ENCODE data around the gene TEKTIP1.

TEKTIP1 gene

DNA sequence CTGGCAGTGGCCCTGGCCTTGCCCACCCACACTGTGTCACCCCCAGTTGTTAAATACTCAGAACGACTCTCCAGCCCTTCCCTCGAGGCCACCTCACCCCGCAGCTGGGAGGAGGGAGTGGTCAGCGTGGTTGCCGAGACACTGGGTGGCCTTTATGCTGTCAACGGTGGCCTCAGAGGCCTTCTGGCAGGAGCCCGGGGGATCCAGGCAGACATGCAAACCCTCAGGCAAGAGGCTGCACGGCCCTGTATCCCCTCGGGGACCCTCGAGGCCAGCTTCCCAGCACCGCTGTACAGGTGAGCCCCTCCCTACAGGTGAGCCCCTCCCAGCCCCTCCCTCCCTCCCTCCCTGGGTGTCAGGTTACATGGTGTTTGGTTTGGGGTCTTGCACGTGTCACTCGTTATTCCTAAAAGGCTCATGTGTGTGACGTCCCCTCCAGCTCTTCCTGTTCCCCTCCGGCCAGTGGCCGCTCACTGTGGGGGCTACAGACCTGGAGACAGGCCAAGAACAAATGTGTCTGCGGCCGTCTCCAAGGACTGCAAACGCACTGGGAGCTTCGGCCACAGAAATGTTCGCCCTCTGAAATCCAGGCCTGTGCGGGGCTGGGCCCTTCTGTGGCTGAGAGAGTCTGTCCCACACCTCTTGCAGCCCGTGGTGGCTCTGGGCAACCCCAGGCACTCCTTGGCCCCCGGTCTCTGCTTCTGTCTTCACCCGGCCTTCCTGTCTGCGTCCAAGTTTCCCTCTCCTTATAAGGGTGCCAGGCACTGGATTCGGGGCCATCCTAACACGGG is at the start of gene TEKTIP1:
TEKTIP1 (plus strand) TSS at position 210 of the 791 bp plus-strand sequence; CDS start at position 214, 4 bp downstream.
- no peak for DNase-seq

DNA sequence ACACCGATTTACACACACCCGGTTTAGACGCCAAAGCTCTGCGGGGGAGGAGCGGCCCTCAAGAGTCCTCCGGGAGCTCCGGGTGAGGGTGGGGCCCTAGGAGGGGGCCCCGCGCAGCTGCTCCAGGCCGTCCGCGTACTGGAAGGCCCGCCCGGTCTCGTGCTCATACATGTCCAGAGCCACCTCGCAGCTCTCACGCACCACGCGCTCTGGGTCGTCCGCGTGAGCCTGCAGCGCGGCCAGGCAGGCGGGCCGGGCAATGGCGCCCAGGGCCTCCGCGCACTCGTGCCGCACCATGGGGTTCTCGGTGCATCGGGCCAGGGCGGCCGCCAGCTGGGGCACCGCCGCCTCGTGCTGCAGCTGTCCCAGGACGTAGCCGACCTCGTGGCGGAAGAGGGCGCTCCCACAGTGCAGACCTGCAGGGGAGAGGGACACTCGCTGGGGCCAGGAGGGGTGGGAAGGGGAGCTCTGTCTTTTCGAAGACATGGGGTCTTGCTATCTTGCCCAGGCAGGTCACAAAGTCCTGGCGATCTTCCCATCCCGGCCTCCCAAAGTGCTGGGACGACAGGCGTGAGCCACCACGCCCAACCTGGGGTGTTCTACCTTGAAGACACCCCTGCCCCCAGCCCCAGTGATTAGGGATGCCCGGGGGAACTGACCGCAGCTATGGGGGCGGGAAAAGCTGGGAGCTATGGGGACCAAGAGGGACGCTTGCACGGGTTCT is 47.4 kb upstream of the TEKTIP1 start:
- DNase-seq, result no peak

DNA sequence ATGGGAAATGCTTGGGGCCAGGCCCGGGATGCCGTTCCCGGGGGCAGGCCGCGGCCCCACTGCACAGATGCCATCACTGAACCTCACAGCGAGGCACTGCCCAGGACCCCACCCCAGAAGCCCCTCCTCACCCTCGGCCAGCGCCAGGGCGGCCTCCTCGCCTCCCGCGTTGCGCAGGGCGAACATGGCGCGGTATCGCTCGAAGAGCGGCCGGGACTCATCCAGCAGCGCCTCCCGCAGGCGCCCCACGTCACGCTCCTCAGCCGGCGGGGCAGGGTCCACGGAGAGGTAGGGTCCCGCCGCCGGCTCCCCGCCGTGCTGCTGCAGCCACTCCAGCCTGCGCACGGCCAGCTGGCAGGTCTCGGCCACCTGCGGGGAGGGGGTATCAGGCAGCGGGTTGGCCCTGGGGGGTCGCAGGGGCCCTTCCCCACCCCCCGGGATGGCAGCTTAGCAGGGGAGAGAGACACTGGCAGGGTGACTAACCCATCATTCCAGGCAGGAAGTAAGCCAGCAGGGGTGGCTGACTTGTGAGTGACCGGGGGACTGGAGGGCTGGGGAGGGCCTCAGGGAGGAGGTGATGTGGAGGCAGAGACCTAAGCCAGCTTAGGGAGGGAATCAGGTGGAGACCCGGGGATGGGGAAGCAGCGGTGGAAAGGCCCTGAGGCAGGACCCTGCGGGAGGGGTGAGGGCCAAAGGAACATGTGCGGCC is 46.7 kb upstream of the TEKTIP1 start:
- DNase-seq, result no peak

DNA sequence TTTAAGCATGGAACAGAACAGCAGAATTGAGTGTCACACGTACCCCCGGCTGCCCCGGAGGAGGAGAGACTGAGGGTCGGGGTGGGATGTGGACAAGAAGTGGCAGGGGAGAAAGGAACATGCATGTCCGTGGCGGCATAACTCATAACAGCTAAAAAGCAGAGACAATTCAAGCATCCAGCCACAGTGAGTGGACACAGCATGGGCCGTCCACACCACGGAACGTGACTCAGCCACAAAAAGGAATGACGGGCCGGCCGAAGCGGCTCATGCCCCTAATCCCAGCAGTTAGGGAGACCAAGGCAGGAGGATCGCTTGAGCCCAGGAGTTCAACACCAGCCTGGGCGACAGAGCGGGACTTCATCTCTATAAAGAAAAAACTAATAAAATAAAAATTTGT is 46.1 kb upstream of the TEKTIP1 start:
- DNase-seq, result no peak

DNA sequence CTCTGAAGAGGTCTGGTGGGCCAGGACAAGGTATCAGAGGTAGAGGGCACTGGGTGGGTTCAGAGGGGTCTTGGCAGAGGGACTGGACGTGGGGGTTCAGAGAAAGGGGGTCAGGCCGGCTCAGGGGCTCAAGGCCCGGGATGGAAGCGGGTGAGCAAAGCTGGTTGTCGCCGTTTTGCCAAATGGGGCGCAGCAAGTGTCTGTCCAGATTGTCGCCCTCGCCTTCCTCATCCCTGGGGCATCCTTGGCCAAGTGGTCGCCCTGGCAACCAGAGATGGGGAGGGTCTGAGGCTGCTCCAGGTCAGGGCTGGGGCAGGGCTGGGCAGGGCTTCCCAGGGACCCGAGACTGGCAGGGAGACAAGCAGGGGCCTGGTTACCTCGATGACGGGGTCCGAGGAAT is 45.3 kb upstream of the TEKTIP1 start:
- no peak for DNase-seq

DNA sequence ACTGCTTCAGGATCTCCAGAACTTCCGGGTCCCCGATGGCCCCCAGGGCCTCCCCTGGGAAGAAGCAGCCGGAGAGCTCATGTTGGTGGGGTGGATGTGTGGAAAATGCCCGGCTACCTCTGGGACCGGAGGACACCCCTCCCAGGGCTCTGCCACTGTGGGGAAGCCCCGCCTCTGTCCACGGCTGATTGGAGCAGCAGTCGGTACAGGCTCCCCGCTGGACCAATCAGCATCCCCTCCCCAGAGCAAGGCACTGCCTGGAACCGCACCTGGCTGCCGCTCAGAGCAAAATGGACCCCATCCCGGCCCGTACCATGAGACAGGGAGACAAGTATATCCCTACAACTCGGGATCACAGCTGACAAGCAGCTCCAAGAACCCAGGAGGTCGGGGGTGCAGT is 44.9 kb upstream of the TEKTIP1 start:
- DNase-seq, result peak; percentile 12

DNA sequence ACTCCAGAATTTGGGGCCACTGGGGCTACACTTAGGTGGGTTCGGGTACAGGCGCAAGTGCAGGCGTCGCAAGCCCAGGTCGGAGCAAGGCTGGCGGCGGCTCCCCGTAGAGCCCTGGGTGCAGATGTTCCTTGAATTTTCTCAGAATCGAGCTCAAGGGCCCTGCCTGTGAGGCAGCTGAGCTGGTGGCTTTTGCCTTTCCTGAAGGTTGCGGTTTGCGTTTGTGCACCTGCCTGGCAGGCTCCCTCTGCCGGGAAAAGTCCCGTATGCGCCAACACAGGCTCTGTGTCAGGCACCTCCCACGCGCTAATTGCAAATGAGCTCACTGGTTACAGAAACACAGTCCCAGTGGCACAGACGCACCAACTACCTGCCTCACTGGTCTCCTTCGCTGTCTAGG is 44.4 kb upstream of the TEKTIP1 start:
- DNase-seq, result peak; percentile 35

DNA sequence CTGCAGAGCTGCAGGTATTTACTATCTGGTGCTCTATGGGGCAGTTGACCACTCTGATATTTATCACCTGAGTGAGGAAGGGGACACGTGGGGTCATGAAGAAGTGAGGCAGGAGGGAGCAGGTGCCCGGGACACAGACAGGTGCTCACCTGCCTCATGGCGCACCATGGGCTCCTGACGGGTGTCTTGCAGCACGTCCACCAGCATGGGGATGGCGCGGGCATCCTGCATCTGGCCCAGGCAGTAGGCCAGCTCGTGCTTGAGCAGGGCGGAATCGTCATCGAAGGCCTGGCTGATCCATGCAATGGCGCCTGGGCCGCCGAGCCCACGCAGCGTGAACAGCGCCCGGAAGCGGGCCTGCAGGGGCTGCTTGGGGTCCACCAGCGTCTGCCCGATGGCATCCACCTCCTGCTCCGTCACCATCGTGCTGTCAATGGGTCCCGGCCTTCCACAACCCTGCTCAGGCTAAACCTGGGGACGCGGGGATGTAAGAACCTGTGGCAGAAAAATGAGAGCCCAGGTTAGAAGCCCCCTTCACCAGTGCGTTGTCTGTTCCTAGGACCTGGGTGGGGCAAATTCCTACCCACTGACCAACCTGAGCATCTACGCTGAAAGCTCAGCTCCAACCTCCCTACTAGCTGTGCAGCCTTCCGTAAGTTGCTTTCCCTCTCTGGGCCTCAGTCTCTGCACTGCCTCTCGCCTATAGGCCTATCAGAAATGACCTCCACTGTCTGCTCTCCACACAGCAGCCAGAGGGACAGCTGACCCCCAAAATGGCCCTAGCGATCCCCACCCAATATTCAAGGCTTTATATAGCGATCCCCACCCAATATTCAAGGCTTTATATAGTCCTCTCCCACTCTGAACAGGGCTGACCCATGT is 42.3 kb upstream of the TEKTIP1 start:
- no peak for DNase-seq

DNA sequence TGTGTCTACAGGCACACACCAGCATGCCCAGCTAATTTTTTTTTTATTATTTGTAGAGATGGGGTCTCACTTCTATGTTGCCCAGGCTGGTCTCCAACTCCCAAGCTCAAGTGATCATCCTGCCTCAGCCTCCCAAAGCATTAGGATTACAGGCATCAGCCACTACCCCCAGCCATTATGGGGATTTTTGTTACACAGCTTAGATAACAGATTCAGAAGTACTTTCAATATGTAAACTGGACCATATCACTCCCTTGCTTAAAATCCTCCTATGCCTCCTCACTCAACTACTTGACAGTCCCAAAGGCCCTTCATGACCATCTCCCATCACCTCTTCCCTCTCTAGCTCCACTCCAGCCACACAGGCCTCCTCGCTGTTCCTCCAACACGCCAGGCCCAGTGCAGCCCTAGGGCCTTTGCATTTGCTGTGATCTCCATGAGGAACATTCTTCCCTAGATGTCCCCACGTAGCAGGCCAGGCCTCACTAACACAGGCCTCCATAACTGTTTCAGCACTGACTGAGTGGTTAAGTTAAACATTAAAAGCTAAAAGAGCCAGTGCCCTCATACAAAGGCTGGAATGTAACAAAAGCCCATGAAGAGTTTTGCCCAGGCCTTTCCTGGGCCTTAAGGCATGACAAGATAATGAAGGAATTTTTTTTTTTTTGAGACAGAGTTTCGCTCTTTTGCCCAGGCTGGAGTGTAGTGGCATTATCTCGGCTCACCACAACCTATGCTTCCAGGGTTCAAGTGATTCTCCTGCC is 41.0 kb upstream of the TEKTIP1 start:
- DNase-seq, result no peak

DNA sequence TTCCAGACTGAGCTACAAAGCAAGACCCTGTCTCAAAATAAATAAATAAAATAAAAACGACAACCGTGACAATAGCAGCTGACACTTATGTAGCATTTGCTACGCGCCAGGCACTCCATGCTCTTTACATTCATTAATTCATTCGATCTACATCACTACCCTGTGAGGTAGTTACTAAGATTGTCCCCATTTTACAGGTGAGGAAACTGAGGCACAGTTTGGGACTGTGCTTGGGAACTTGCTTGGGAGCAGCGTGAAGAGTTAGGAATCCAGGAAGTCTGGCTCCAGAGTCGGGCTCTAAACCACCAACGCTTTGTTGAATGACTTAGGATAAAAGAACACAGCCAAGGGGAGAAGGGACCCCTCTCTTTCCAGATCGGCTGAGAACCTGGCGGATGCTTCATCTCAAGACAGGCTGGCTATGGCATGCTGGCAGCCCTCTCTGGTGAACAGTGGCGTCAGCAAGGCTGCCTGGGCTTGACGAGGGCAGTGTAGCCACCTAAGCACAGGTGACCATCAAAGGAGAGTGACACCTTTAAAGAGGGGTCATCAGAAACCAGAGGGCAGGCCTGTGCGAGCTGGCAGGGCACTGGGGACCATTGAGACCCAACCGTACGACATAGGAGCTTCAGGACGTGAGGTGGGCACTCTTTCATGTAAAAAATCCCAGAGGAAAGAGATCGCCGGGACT is 39.1 kb upstream of the TEKTIP1 start:
- DNase-seq, result no peak

DNA sequence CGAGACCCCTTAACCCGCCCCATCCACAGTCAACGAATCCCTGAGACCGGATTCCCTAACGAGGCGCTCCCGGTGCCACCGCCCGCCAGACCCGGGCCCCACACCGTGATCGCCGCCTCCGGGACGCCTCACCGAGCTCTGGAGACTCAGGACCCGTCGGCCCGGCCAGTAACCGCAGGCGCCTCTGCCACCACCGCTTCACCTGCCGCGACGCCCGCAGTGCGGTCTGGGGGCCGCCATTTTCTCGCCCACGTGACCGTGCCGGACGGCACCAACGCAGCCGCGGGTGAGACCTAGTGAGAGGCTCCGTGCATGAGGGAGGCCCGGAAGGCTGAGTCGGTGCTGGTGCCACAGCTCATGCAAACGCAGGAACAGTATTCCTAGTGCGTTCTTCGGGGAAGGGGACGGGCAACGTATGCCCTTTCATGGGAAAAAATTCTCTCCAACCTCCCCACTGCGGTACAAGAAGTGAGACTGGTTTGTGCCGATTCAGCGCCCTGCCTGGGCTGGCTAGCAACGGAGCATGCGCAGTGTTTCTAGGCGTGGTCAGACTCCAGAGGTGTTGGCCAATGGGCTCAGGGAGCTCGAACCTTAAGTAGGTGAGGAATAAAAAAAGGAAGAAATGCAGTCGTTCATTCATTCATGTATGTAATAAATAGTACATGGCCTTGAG is 38.4 kb upstream of the TEKTIP1 start, which contains the start of gene DOHH:
DOHH (minus strand) TSS at position 246 of the 673 bp plus-strand sequence. CDS start 3,860 bp downstream, outside the sequence.
- peak; percentile 96 for DNase-seq

DNA sequence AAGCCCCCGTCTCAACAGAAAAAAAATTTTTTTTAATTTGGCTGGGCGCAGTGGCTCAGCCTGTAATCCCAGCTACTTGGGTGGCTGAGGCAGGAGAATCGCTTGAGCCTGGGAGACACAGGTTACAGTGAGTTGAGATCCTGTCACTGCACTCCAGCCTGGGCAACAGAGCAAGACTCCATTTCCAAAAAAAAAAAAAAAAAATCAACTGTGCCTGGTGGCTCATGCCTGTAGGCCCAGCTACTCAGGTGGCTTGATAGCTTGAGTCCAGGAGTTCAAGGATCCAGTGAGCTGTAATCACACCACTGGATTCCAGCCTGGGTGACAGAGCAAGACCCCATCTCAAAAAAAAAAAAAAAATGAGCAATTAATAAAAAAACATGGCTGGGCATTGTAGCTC is 37.2 kb upstream of the TEKTIP1 start:
- no peak for DNase-seq

DNA sequence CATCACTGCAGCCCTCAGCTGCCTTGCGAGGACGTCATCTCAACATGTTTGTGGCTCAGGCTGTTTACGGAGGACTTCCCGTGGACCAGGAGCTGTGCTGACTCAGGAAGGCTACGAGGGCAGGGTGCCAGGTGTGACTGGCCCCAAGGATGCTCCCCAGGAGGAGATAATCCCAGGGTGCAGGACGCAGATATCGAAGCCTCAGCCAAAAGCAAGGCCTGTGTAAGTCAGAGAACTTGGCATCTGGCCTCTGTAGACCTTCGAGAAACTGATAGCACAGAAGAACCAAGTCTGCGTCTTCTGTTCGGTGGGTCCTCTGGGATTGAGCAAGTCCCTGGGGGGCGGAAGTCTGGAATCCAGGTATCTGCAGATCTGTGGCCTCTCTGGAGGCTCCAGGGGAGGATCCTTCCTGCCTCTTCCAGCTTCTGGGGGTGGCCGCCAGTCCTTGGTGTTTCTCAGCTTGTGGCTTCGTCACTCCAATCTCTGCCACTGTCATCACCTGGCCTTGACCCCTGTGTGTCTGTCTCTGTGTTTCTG is 35.9 kb upstream of the TEKTIP1 start:
- DNase-seq, result no peak

DNA sequence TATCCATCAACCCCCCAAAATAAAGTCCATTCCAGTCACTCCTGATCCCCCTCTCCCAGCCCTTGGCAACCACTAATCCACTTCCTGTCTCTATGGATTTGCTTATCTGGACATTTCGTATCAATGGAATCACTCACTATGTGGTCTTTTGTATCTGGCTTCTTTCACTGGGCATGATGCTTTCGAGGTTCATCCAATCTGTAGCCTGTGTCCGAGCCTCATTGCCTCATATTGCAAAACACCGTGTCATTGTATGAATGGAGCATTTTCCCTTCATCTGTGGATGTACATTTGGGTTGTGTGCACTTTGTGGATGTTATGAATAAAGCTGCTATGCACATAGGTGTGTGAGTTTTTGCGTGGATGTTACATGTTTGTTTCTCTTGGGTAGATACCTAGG is 34.2 kb upstream of the TEKTIP1 start:
- no peak for DNase-seq

DNA sequence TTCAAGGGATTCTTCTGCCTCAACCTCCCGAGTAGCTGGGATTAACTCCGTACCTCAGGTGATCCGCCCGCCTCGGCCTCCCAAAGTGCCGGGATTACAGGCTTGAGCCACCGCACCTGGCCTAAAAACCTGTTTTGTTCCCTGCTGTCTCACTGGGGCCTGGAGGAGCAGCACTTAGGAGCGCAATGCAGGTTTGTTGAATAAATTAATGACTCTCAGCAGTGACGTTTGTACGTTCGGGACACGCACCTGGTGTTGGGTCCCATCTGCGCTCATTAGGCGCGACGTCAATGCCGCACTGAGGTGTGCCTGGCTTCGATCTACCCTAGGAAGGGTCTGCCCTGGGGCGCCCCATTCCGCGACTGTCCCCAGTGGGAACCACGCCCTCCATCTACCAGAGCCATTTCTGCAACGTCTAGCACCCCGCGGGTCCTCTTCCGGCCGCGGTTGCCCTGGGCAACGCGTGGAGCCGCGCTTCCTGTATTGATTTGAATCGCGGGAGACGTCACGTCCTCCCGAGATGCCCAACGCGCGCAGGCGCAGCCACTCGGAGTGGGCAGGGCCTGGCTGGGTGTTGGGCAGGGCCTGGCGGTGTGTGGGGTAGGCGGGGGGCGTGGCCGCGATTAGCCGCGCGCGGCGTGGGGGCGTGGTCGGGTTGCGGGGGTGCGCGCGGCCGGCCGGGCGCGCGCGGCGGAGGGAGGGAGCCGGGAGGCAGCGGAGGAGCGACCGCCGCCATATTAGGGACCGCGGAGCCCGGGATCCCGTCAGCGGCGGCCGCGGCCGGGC is 33.2 kb upstream of the TEKTIP1 start, which contains the start of gene FZR1:
FZR1 (plus strand) TSS at position 714 of the 786 bp plus-strand sequence. CDS start 16,679 bp downstream, outside the sequence.
- DNase-seq, result peak; percentile 100

DNA sequence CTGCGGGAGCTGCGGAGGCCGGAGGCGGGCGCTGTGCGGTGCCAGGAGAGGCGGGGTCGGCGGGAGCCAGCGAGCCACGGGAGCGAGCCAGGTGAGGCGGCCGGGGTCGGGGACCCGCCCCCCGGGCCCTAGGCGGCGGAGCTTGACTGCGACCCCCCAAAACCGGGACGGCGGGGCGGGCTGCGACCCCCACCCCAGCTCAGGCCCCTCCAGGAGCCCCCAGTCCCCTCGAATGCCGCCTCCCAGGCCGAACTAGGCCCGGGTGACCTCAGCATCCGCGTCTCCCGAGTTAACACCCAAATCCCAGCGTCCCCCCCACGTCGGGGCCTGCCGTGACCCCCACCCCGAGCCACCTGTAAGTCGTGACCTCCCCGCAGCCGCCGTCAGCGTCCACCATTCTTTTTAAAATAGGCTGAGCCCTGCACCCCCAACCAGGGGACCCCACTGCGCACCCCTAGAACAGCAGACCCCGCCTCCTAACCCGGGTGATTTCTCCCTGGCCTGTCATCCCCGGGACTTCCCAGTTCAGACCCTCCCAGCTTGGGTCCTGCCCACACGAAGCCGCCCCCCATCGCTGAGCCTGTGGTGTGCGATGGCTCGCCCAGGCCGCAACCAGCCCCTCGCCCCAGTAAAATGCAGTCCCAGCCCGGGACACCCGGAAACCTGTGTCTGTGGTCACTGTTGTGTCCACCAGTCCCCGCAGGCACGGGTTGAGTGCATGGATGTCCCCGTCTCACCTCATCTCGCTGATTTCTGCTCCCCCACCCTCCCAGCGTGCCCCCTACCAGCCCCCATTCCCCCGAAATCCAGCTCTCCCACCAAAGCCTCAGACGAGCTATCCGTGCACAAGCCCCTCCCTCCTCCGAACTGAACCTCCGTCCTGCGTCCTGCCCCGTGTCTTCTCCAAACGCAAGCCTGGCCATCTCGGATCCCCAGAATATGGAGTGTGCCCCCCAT is 32.3 kb upstream of the TEKTIP1 start:
- DNase-seq, result peak; percentile 61

DNA sequence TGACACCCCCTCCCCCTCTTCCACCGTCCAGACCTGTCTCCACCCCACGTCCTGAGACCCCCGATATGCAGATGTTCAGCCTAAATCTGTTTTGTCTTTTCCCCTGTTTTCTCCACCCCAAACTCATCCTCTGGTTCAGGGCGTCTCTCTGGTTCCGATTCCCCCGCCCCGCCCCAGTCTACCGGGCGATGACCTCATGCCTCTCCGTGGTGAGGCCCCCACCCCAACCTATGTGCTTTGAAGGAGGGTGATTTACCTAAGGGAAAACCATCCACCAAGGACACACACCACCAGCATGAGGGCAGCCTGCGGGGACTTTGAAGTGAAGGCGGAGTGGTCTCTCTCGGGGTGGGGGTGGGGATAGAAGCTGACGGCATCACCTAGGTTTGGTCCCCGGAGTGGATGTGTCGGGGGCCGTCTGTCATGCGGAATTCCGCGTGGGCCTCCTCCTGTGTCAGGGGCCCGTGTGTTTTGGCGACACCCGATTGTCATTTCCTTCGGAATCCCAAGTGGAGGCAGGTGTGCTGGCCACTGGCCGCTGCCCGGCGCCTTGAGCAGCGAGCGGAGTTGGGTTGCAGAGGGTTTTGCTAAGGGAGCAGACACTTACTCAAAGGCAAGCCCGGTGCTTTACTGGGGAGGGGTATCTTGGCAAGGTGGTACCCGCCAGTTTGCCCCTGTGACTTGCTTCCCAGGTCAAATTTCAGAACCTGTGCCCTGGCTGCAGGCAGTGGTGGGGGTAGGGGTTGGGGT is 31.4 kb upstream of the TEKTIP1 start:
- DNase-seq, result peak; percentile 36

All from CD4-positive, alpha-beta T cell treated with Interferon gamma for 1 hour (primary cell).